PC-3 (cell line): ENCODE results near the gene VWDE. TPM values are rescaled to one million over a fixed set of nuclear protein-coding genes. Genes with fewer than 3 reads are reported as not detected.

ENCODE experiments used
- ATAC-seq: fragments of 200-7000 bp; cut with Tn5 transposase; 2 replicates; pipeline ENCODE4 v1.9.1; 2020; ENCODE audit warnings: mild to moderate bottlenecking, moderate library complexity
- BruUV-seq: library from RNA; stranded (reverse); fragments of 400-500 nt; replicated peaks from 2 replicates; lab custom pipeline; 2021; lab: Mats Ljungman, UMichigan
- CTCF ChIA-PET: fragments of 300-600 bp; sonication (Branson Sonifier 250); formaldehyde crosslinking; loops from one replicate; lab custom pipeline; 2022; ENCODE audit warnings: antibody characterized with exemption; lab: Charles Lee
- POLR2A ChIA-PET: fragments of 300-600 bp; sonication (Branson Sonifier 250); formaldehyde crosslinking; loops from one replicate; lab custom pipeline; 2022; ENCODE audit warnings: antibody characterized with exemption; ENCODE audit not compliant: unreplicated experiment; lab: Charles Lee
- DNase-seq: peaks from one replicate; pipeline ENCODE4 v3.0.0-alpha.2; 2015
- H2AFZ ChIP-seq: fragments of 300-600 bp; sonication (generic); 2 replicates; pipeline ENCODE4 v1.6.0; 2016; ENCODE audit warnings: antibody characterized with exemption, low read length
- H3F3A ChIP-seq: fragments of 300-600 bp; sonication (generic); one replicate; pipeline ENCODE4 v1.6.0; 2017; ENCODE audit warnings: antibody characterized with exemption, low read length, control low read depth, mild to moderate bottlenecking; ENCODE audit not compliant: unreplicated experiment
- H3K27ac ChIP-seq: fragments of 300-600 bp; sonication (generic); 2 replicates; pipeline ENCODE4 v1.5.1; 2016; ENCODE audit warnings: mild to moderate bottlenecking, low read length
- H3K27me3 ChIP-seq: fragments of 300-600 bp; sonication (generic); 2 replicates; pipeline ENCODE4 v1.6.1; 2016; ENCODE audit warnings: low read length, mixed read lengths
- H3K36me3 ChIP-seq: fragments of 300-600 bp; sonication (generic); 2 replicates; pipeline ENCODE4 v1.6.1; 2016; ENCODE audit warnings: low read depth, mixed run types, low read length, mixed read lengths
- H3K4me1 ChIP-seq: fragments of 300-600 bp; sonication (generic); 2 replicates; pipeline ENCODE4 v1.5.1; 2016; ENCODE audit warnings: low read length; ENCODE audit not compliant: insufficient read depth
- H3K4me2 ChIP-seq: fragments of 300-600 bp; sonication (generic); 2 replicates; pipeline ENCODE4 v1.6.0; 2016; ENCODE audit warnings: low read length
- H3K4me3 ChIP-seq: fragments of 300-600 bp; sonication (generic); 2 replicates; pipeline ENCODE4 v1.5.1; 2016; ENCODE audit warnings: mild to moderate bottlenecking, low read length, mixed read lengths
- H3K79me2 ChIP-seq: fragments of 300-600 bp; sonication (generic); 2 replicates; pipeline ENCODE4 v1.6.1; 2017; ENCODE audit warnings: low read length, mixed read lengths
- H3K9ac ChIP-seq: fragments of 300-600 bp; sonication (generic); 2 replicates; pipeline ENCODE4 v1.6.0; 2016; ENCODE audit warnings: mild to moderate bottlenecking, low read length
- H3K9me2 ChIP-seq: fragments of 300-600 bp; sonication (generic); replicated peaks from 2 replicates; pipeline ENCODE4 v1.6.1; 2016; ENCODE audit warnings: mixed run types, low read length, mixed read lengths
- H3K9me3 ChIP-seq: fragments of 300-600 bp; sonication (generic); 2 replicates; pipeline ENCODE4 v1.6.1; 2016; ENCODE audit warnings: low read length, mixed read lengths
- H4K20me1 ChIP-seq: fragments of 300-600 bp; sonication (generic); 2 replicates; pipeline ENCODE4 v1.6.1; 2016; ENCODE audit warnings: low read length, mixed read lengths
- EZH2 ChIP-seq: fragments of 300-600 bp; sonication (generic); IDR thresholded peaks from one replicate; pipeline ENCODE4 v1.6.1; 2017; ENCODE audit warnings: antibody characterized with exemption, mild to moderate bottlenecking, low read length; ENCODE audit not compliant: unreplicated experiment
- EZH2phosphoT487 ChIP-seq: fragments of 300-600 bp; sonication (generic); IDR thresholded peaks from 2 replicates; pipeline ENCODE4 v1.6.1; 2018; ENCODE audit warnings: mild to moderate bottlenecking, antibody characterized with exemption, low read length, borderline replicate concordance
- intact Hi-C: fragments of 100-400 bp; cut with micrococcal nuclease; formaldehyde crosslinking; loops from 2 replicates; pipeline ENCODE4 v1.9.0; 2023
- total RNA-seq: library from RNA; depleted of rRNA; stranded (reverse); fragments of >200 nt; gene quantifications from 2 replicates; pipeline ENCODE4 v1.2.3, GENCODE V29; 2014
- TF ChIP-seq, protein P1 (sequence below): fragments of 300-600 bp; sonication (generic); conservative IDR thresholded peaks from 2 replicates; pipeline ENCODE4 v1.5.1; 2017; ENCODE audit warnings: antibody characterized with exemption, low read depth, mild to moderate bottlenecking, low read length

VWDE gene
- total RNA-seq, 1 experiment from 2014 or later: 7.7 TPM

DNA sequence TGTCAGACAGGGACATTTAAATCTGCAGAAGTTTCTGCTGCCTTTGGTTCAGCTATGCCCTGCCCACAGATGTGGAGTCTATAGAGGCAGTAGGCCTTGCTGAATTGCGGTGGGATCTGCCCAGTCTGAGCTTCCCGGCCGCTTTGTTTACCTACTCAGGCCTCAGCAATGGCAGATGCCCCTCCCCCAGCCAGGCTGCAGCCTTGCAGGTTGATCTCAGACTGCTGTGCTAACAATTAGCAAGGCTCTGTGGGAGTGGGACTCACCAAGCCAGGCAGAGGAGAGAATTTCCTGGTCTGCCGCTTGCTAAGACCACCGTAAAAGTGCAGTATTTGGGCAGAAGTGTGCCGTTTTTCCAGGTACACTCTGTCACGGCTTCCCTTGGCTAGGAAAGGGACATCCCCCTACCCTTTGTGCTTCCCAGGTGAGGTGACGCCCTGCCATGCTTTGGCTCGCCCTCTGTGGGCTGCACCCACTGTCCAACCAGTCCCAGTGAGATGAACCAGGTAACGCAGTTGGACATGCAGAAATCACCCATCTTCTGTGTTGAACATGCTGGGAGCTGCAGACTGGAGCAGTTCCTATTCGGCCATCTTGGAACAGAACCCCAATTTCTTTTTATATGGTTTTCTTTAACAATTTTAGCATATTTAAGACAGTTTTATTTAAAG is 28.4 kb upstream of the VWDE start:
- ATAC-seq: peak; percentile 66
- Histone ChIP-seq H3K27me3 (no peaks in the 10 kb centered on the region), H3K4me2 (peak overlapping the region; percentile 46), H3K9ac (no peak overlapping the region), H3K4me1 (peaks cover 10% of the 10 kb centered on the region), H2AFZ (peak overlapping the region; percentile 13; the same call in 1 of the 2 replicates), H3K79me2 (no peaks in the 10 kb centered on the region), H3K9me3 (no peaks in the 10 kb centered on the region), H3K4me3 (no peak overlapping the region), H3K27ac (peak overlapping the region; percentile 53), H3F3A (no peaks in the 10 kb centered on the region), H3K9me2 (no peaks in the 10 kb centered on the region), H4K20me1 (no peaks in the 10 kb centered on the region), H3K36me3 (no peaks in the 10 kb centered on the region)
- CTCF ChIA-PET: no interaction called here
- DNase-seq: peak; percentile 33
- intact Hi-C loops: no loop called here
- POLR2A ChIA-PET: no interaction called here
- TF ChIP-seq EZH2 (no peak), EZH2phosphoT487 (no peak)
- TF ChIP-seq, protein P1, sequence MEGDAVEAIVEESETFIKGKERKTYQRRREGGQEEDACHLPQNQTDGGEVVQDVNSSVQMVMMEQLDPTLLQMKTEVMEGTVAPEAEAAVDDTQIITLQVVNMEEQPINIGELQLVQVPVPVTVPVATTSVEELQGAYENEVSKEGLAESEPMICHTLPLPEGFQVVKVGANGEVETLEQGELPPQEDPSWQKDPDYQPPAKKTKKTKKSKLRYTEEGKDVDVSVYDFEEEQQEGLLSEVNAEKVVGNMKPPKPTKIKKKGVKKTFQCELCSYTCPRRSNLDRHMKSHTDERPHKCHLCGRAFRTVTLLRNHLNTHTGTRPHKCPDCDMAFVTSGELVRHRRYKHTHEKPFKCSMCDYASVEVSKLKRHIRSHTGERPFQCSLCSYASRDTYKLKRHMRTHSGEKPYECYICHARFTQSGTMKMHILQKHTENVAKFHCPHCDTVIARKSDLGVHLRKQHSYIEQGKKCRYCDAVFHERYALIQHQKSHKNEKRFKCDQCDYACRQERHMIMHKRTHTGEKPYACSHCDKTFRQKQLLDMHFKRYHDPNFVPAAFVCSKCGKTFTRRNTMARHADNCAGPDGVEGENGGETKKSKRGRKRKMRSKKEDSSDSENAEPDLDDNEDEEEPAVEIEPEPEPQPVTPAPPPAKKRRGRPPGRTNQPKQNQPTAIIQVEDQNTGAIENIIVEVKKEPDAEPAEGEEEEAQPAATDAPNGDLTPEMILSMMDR: no peak
- no TSS peak for BruUV-seq

DNA sequence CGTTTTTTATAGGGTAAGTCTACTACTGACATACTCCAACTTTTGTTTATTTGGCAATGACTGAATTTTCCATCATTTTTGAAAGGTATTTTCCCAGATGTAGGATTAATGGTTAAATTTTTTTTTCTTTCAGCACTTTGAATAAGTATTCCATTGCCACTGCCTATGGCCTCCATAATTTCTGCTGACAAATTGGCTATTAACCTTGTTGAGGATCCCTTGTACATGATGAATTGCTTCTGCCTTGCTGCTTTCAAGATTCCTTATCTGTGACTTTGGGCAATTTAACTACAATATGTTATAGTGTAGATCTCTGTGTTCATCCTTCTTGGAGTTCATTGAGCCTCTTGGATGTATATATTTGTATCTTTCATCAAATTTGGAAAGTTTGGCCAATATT is 21.6 kb upstream of the VWDE start:
- H3K9me2 ChIP-seq: no peaks in the 10 kb centered on the region
- H4K20me1 ChIP-seq: no peaks in the 10 kb centered on the region
- H3K36me3 ChIP-seq: no peaks in the 10 kb centered on the region
- H2AFZ ChIP-seq: no peak overlapping the region
- intact Hi-C loops: no loop called here
- no peak overlapping the region for H3K4me2 ChIP-seq
- H3K27me3 ChIP-seq: no peaks in the 10 kb centered on the region
- H3F3A ChIP-seq: peaks cover 13% of the 10 kb centered on the region
- ATAC-seq (no peak), DNase-seq (no peak)
- ChIA-PET CTCF (no interaction called here), POLR2A (no interaction called here)
- no peaks in the 10 kb centered on the region for H3K9me3 ChIP-seq
- no TSS peak for BruUV-seq
- no peak overlapping the region for H3K4me3 ChIP-seq
- H3K79me2 ChIP-seq: no peaks in the 10 kb centered on the region
- peaks cover 35% of the 10 kb centered on the region for H3K4me1 ChIP-seq
- H3K27ac ChIP-seq: no peak overlapping the region
- no peak overlapping the region for H3K9ac ChIP-seq
- TF ChIP-seq, protein P1: no peak
- TF ChIP-seq EZH2 (no peak), EZH2phosphoT487 (no peak)
